Right atrium auricular region (tissue), 2 donors: ENCODE results near the gene KRTAP13-3. TPM values are rescaled to one million over a fixed set of nuclear protein-coding genes. Genes with fewer than 3 reads are reported as not detected.

Experiments used
- DNase-seq: peaks from one replicate; pipeline ENCODE4 v3.0.0-alpha.2; 2019; ENCODE audit warnings: low spot score
- H3K27ac ChIP-seq, 2 donors: fragments of 200-600 bp; sonication (generic); 1 replicate in 1 of 2; 2 replicates in 1 of 2; pipeline ENCODE4 v1.5.1; 2016 to 2019
- H3K27me3 ChIP-seq, 2 donors: fragments of 200-600 bp; sonication (generic); one replicate each; pipeline versions ENCODE4 v1.5.1 to v1.6.0; 2017 to 2019
- H3K36me3 ChIP-seq: fragments of 200-600 bp; sonication (generic); one replicate; pipeline ENCODE4 v1.5.1; 2016
- H3K4me1 ChIP-seq, 2 donors: fragments of 200-600 bp; sonication (generic); one replicate each; pipeline versions ENCODE4 v1.5.1 to v1.6.0; 2017 to 2019
- H3K4me3 ChIP-seq, 2 donors: fragments of 200-600 bp; sonication (generic); 1 replicate in 1 of 2; 2 replicates in 1 of 2; pipeline ENCODE4 v1.5.1; 2017 to 2019; ENCODE audit warnings: mild to moderate bottlenecking in 1 of 2, moderate library complexity in 1 of 2
- H3K9me3 ChIP-seq, 2 donors: fragments of 200-600 bp; sonication (generic); one replicate each; pipeline ENCODE4 v1.5.1; 2019
- total RNA-seq, 2 donors: library from RNA; depleted of rRNA; stranded (reverse); fragments of >200 nt; gene quantifications; one replicate each; pipeline ENCODE4 v1.1.0, GENCODE V29; 2016
- TF ChIP-seq, protein P1 (sequence below), 2 donors: fragments of 200-600 bp; sonication (generic); IDR thresholded peaks; one replicate each; pipeline ENCODE4 v1.5.1; 2019; ENCODE audit warnings: antibody characterized with exemption in 2 of 2

The KRTAP13-3 gene
- total RNA-seq, 2 donors from 2014 or later, result not detected

DNA sequence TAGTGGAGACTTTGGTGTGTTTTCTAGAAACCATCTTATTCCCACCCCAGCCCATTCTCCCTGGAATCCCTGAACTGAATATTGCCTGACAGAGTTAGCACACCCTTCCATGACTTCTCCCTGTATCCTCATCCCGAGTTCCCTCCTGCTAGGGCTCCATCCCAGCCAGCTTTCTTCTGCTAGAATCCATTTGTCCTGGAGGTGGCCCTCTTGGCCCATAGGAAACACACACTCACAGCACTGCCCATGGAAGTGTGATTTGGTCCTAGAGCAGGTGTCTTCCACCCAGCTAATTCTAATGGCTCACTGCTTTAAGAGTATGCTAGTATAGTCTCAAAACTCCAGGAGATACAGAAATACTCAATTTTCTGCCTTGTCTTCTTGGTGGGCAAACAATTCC lies 18.5 kb upstream of the KRTAP13-3 start:
- Histone ChIP-seq H3K36me3 (no peaks in the 10 kb centered on the region), H3K27ac (no peak overlapping the region), H3K9me3 (no peaks in the 10 kb centered on the region), H3K4me1 (no peaks in the 10 kb centered on the region), H3K27me3 (no peaks in the 10 kb centered on the region), H3K4me3 (no peak overlapping the region)
- TF ChIP-seq, protein P1, sequence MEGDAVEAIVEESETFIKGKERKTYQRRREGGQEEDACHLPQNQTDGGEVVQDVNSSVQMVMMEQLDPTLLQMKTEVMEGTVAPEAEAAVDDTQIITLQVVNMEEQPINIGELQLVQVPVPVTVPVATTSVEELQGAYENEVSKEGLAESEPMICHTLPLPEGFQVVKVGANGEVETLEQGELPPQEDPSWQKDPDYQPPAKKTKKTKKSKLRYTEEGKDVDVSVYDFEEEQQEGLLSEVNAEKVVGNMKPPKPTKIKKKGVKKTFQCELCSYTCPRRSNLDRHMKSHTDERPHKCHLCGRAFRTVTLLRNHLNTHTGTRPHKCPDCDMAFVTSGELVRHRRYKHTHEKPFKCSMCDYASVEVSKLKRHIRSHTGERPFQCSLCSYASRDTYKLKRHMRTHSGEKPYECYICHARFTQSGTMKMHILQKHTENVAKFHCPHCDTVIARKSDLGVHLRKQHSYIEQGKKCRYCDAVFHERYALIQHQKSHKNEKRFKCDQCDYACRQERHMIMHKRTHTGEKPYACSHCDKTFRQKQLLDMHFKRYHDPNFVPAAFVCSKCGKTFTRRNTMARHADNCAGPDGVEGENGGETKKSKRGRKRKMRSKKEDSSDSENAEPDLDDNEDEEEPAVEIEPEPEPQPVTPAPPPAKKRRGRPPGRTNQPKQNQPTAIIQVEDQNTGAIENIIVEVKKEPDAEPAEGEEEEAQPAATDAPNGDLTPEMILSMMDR (IDR thresholded peaks at IDR 0.05), result peak; percentile 24 to 45
- DNase-seq, result no peak

DNA sequence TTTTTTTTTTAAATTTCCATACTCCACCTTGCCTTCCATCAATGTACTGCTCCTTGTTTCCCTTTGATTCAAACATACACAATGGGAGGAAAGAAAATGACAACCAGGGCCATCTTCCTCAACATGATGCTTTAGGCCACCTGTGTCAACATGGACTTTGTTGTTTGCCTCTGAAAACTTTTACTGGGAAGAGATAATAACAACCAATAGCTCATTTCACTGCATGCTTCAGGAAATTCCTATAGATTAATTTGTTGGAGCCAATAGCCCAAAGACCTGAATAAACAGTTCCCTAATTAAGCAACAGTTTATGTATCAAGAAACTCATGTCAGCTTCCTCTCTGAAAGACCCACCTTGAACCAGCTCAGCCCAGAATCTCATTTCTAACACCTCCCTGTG lies 17.5 kb upstream of the KRTAP13-3 start:
- no peaks in the 10 kb centered on the region for H3K9me3 ChIP-seq
- no peaks in the 10 kb centered on the region for H3K27me3 ChIP-seq
- TF ChIP-seq, protein P1 (IDR thresholded peaks at IDR 0.05), result no peak
- H3K36me3 ChIP-seq, result no peaks in the 10 kb centered on the region
- H3K4me3 ChIP-seq, result no peak overlapping the region
- no peak overlapping the region for H3K27ac ChIP-seq
- no peaks in the 10 kb centered on the region for H3K4me1 ChIP-seq
- no peak for DNase-seq

DNA sequence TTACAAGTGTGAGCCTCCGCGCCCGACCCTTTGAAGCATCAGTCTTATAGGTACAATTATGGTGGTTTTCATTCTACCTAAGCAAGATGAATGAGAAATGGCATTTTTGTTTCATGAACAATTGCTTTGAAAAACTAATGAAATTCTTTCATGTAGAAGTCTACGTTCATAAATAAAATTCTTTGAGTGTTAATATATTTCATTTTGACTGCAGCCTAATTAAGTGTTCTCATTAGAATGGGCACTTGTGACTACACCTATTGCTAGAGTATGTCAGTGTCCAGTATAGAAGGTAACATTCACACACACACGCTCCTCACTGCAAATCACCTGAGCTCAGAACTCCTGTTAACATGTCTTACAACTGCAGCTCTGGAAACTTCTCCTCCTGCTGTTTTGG lies 14.2 kb upstream of the KRTAP13-3 start, which contains the start of gene KRTAP15-1:
KRTAP15-1 (plus strand) TSS at position 301 of the 400 bp plus-strand sequence; CDS start at position 354, 53 bp downstream.
- Histone ChIP-seq H3K27me3 (no peaks in the 10 kb centered on the region), H3K36me3 (no peaks in the 10 kb centered on the region)

DNA sequence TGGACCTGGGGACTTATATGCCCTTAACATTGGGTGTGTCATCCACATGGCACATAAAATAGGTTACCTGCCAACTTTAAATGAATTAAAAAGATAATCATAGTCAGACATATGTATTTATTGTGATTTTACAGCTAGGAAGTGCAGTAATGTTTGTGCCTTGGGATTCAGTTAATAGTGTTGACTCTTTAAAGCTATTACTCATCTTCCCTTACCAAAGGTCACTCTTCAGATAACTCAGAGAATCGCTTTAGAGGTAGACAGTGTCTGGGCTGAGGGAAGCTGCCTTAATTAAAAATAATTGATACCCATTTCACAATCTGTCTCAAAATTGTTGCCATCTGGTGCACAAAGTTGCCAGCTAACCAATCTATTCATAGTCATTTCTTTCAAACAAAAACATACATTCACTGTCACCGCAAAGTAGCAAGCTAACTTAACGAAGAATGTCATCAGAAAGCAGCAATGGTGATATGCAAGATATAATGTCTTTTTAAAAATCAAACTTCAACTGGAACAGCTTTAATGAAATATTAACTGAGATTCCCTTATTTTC lies 11.4 kb upstream of the KRTAP13-3 start:
- Histone ChIP-seq H3K27me3 (no peaks in the 10 kb centered on the region), H3K27ac (no peak overlapping the region), H3K4me1 (no peaks in the 10 kb centered on the region), H3K4me3 (no peak overlapping the region), H3K9me3 (no peaks in the 10 kb centered on the region), H3K36me3 (no peaks in the 10 kb centered on the region)
- TF ChIP-seq, protein P1 (IDR thresholded peaks at IDR 0.05), result no peak
- DNase-seq, result no peak

More for the DNA sequence above, 14.2 kb upstream of the KRTAP13-3 start, which contains the start of gene KRTAP15-1:
- DNase-seq, result no peak
- Histone ChIP-seq H3K9me3 (no peaks in the 10 kb centered on the region), H3K27ac (no peak within 1 kb of the TSS), H3K4me1 (no peaks in the 10 kb centered on the region), H3K4me3 (no peak within 1 kb of the TSS)
- TF ChIP-seq, protein P1 (IDR thresholded peaks at IDR 0.05), result no peak

DNA sequence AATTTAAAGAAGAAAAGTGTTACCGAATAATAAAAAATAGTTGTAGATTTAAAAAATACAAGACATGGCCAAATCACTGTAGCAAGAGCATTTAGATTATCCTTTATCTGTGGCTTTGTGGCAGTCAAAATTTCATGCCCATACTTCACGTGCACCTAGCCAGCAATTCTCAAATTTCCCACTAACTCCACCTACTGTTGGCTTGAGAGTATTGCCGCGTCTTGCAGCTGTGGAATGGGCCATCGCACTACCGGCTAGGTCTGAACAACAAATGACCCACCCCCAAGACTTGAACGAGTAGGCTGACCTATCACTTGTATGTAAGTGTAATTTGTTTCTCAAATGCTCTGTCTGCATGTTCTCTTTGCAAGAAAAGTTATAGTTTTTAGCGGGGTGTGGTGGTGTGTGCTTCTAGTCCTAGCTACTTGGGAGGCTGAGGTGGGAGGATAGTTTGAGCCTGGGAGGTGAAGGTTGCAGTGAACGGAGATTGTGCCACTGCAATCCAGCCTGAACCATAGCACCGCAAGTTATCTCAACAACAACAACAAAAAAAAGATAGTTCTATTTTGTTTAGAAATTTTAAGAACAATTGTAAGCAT lies 8.4 kb upstream of the KRTAP13-3 start:
- no peak for DNase-seq
- Histone ChIP-seq H3K27ac (no peak overlapping the region), H3K9me3 (no peaks in the 10 kb centered on the region), H3K36me3 (no peaks in the 10 kb centered on the region), H3K4me1 (no peaks in the 10 kb centered on the region), H3K4me3 (no peak overlapping the region), H3K27me3 (no peaks in the 10 kb centered on the region)
- TF ChIP-seq, protein P1 (IDR thresholded peaks at IDR 0.05), result peak; percentile 49 to 72
